Stimulated activated CD8-positive, alpha-beta memory T cell treated with anti-CD3 and anti-CD28 coated beads, Interleukin-12 subunit alpha, Interleukin-12 subunit beta, amount 100 ng/mL, for 24 hours (primary cell): ENCODE data around the gene MTIF2.
"Not testable (repeated sequence)": the region's sequence is repeated elsewhere in the genome, so short reads cannot be mapped to it uniquely, and the experiment has no call there.

ENCODE experiments used
- DNase-seq: peaks from one replicate; pipeline ENCODE4 v3.0.0-alpha.2; 2020; ENCODE audit errors: extremely low read depth

Gene MTIF2

DNA sequence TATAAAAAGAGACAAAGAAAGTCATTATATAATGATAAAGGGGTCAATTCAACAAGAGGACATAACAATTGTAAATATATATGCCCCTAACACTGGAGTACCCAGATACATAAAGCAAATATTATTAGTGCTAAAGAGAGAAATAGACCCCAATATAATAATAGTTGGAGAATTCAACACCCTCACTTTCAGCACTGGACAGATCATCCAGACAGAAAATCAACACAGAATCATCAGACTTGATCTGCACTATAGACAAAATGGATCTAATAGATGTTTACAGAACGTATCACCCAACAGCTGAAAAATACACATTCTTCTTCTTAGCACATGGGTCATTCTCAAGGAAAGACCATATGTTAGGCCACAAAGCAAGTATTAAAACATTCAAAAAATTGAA is 68.6 kb downstream of the MTIF2 start:
- DNase-seq: no peak

DNA sequence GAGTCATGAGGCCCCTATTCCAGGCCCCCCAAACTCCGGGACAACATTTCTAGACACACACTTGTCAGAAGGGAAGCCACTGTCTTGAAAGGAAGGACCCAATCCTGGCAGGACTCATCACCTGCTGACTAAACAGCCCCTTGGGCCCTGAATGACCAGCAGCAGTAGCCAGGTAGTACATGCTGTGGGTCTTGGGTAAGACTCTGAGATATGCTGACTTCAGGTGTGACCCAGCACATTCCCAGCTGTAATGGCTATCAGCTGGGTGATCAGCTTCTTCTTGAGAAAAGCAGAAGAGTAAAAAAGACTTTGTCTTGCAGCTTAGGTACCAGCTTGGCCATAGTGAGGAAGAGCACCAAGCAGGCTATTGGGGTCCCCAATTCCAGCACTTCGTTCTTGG is 72.5 kb downstream of the MTIF2 start:
- DNase-seq: no peak

DNA sequence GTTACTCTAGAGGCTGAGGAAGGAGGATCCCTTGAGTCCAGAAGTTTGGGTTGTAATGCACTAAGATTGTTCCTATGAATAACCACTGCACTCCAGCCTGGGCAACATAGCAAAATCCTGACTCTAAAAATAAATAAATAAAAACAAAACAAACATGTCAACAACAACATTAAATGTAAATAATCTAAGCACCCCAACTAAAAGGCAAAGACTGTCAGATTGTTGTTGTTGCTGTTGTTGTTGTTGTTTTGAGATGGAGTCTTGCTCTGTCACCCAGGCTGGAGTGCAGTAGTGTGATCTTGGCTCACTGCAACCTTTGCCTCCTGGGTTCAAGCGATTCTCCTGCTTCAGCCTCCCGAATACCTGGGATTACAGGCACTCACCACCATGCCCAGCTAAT is 77.1 kb downstream of the MTIF2 start:
- not testable (repeated sequence) for DNase-seq

- not testable (repeated sequence) for DNase-seq
These were observed 82.2 kb downstream of the MTIF2 start for GRCh38 chr2:55186837-55187236.
